ENCODE data around the gene RASA2. TPM values are rescaled to one million over a fixed set of nuclear protein-coding genes. Genes with fewer than 3 reads are reported as not detected.

RASA2 gene
- total and polyA plus RNA-seq, 10 of the 15 experiments (the other 5 are each of a cell fraction or from before 2014, with no cell fraction given): 1.9 to 9.4 (median 7.2) TPM

GRCh38 chr3:141524988-141525387, 38.2 kb downstream of the RASA2 start:
- Histone ChIP-seq H3K79me2 (ENCODE audit: control insufficient read depth, insufficient read depth, low read length) (no peaks in the 10 kb centered on the region), H3K4me2 (ENCODE audit: control insufficient read depth, insufficient read depth) (no peak overlapping the region), H2AFZ (ENCODE audit: control insufficient read depth, low read depth, low read length) (no peak overlapping the region), H3K9ac (ENCODE audit: control insufficient read depth, insufficient read depth, low read length) (no peak overlapping the region), H3K4me1 (ENCODE audit: control insufficient read depth, insufficient read depth, low read length) (no peaks in the 10 kb centered on the region), H3K36me3 (ENCODE audit: control insufficient read depth in 2 of 2, insufficient read depth in 2 of 2, low read length in 1 of 2) (0 out of 4 replicates have a peak, but pooled peaks cover 0 to 5% of the 10 kb centered on the region in 2 experiments), H4K20me1 (ENCODE audit: control insufficient read depth, insufficient read depth) (no peaks in the 10 kb centered on the region), H3K27me3 (replicated peaks in 1 of 2; ENCODE audit: control insufficient read depth in 2 of 2, insufficient read depth in 2 of 2, low read length in 1 of 2) (no peaks in the 10 kb centered on the region), H3K9me3 (replicated peaks; ENCODE audit: control insufficient read depth, insufficient read depth, low read length) (no peaks in the 10 kb centered on the region), H3K4me3 (no peak overlapping the region), H3K27ac (ENCODE audit: control insufficient read depth, insufficient read depth) (no peak overlapping the region)
- CTCF ChIA-PET: interaction anchor here (0.7 to 1.4 kb wide), 4 partner anchors 10 to 222 kb away, joined by 3 read pairs; no protein-coding TSS in a partner anchor
- TF ChIP-seq TCF12 (IDR thresholded peaks at IDR 0.05; ENCODE audit: low read depth, low read length) (no peak), TCF7 (IDR thresholded peaks at IDR 0.05; ENCODE audit: borderline replicate concordance) (no peak), ATF7 (IDR thresholded peaks at IDR 0.05; ENCODE audit: low read depth) (no peak), POU2F2 (IDR thresholded peaks at IDR 0.05; ENCODE audit: borderline replicate concordance, low read depth, low read length) (no peak), IKZF1 (conservative IDR thresholded peaks at IDR 0.05) (no peak), SP1 (IDR thresholded peaks at IDR 0.05; ENCODE audit: low read depth, low read length) (no peak), SMAD1 (IDR thresholded peaks at IDR 0.05; ENCODE audit: low read depth, partially characterized antibody) (no peak), IRF5 (IDR thresholded peaks at IDR 0.05; ENCODE audit: borderline replicate concordance) (no peak), SMAD5 (IDR thresholded peaks at IDR 0.05; ENCODE audit: low read depth) (no peak), MLLT1 (IDR thresholded peaks at IDR 0.05) (no peak), MYC (IDR thresholded peaks at IDR 0.05; ENCODE audit: insufficient read depth, insufficient read length, insufficient replicate concordance, low read length, severe bottlenecking) (no peak), MEF2A (IDR thresholded peaks at IDR 0.05; ENCODE audit: insufficient read depth, low read depth, low read length) (no peak), RELA (IDR thresholded peaks at IDR 0.05; ENCODE audit: borderline replicate concordance, partially characterized antibody) (no peak), ATF3 (IDR thresholded peaks at IDR 0.05; ENCODE audit: borderline replicate concordance, extremely low read depth, low read depth, low read length) (no peak), HDGF (IDR thresholded peaks at IDR 0.05) (no peak), ASH2L (IDR thresholded peaks at IDR 0.05; ENCODE audit: borderline replicate concordance, low read depth) (no peak), ZNF274 (IDR thresholded peaks at IDR 0.05; ENCODE audit: insufficient read depth, insufficient read length) (no peak)
- in situ Hi-C loops (cut with MboI) (no loop called here), intact Hi-C loops (cut with micrococcal nuclease; ENCODE audit: unreplicated experiment) (no loop called here)
- SMC1A ChIA-PET (ENCODE audit: uncharacterized antibody, unreplicated experiment): interaction anchor here (1.0 to 2.5 kb wide), 6 partner anchors 10 to 64 kb away, joined by 3 to 7 read pairs (median 4); no protein-coding TSS in a partner anchor
- WGBS (ENCODE audit: insufficient coverage, insufficient replicate concordance, low lambda C conversion rate, missing lambda C conversion rate): 0% methylated on average over 1 of the region's 1 CpG
- RAD21 ChIA-PET (ENCODE audit: unreplicated experiment): interaction anchor here (0.8 kb wide), 1 partner anchor 10 kb away, joined by 3 read pairs; no protein-coding TSS in a partner anchor
- ATAC-seq (no peak), FAIRE-seq (no peak), DNase-seq (ENCODE audit: low read depth, low spot score) (no peak)
- POLR2A ChIA-PET: no interaction called here
- BruUV-seq (replicated peaks): no TSS peak

Measured in GM12878 (cell line).